Pancreas (tissue), 10 donors: Measurements from ENCODE around the gene GPC6. TPM values are rescaled to one million over a fixed set of nuclear protein-coding genes. Genes with fewer than 3 reads are reported as not detected.

Experiments
- ATAC-seq, 4 donors: fragments of 200-7000 bp; cut with Tn5 transposase; one replicate each; pipeline versions ENCODE4 v1.8.0 to v1.9.1; 2020; ENCODE audit warnings: mild to moderate bottlenecking in 4 of 4, moderate library complexity in 4 of 4
- DNase-seq, 6 donors: peaks; one replicate each; pipeline ENCODE4 v3.0.0-alpha.2; 2020
- FAIRE-seq: peaks from 2 replicates; lab custom pipeline; 2012; peaks lifted over from hg19 to GRCh38; lab: Jason Lieb, UNC
- H3K27ac ChIP-seq, 4 donors: fragments of 200-600 bp; sonication (generic); 1 replicate in 3 of 4; 2 replicates in 1 of 4; pipeline versions ENCODE4 v1.5.0 to v1.8.0; 2020
- H3K27me3 ChIP-seq, 4 donors: fragments of 200-600 bp; one replicate each; pipeline ENCODE4 v1.8.0; 2021
- H3K36me3 ChIP-seq, 3 donors: fragments of 200-600 bp; sonication (generic) in 1 of 3; one replicate each; pipeline versions ENCODE4 v1.5.0 to v1.8.0; 2020 to 2021
- H3K4me1 ChIP-seq, 3 donors: fragments of 200-600 bp; one replicate each; pipeline ENCODE4 v1.8.0; 2021
- H3K4me3 ChIP-seq, 4 donors: fragments of 200-600 bp; sonication (generic) in 2 of 4; one replicate each; pipeline versions ENCODE4 v1.5.0 to v1.8.0; 2020 to 2021
- H3K9me3 ChIP-seq, 4 donors: fragments of 200-600 bp; one replicate each; pipeline ENCODE4 v1.8.0; 2021
- CTCF ChIP-seq, 4 donors: fragments of 200-600 bp; sonication (generic) in 3 of 4; IDR thresholded peaks; one replicate each; pipeline versions ENCODE4 v1.5.0 to v1.8.0; 2021; ENCODE audit warnings: antibody characterized with exemption in 4 of 4
- WGBS, 2 donors: extraction: QIAGEN DNeasy Blood & Tissue Kit; methylation state at CpG; one replicate each; pipeline ENCODE4 v1.1.7; 2013; 5-methylcytosine and 5-hydroxymethylcytosine counted together
- intact Hi-C, 3 donors: fragments of 100-400 bp; cut with DNase I; formaldehyde crosslinking; loops; one replicate each; pipeline versions ENCODE4 v1.11.1 to v1.14.2; 2022
- polyA plus RNA-seq, 2 donors: library from polyadenylated mRNA; stranded (reverse); fragments of 200-250 nt; gene quantifications; one replicate each; pipeline ENCODE4 v1.2.3, GENCODE V29; 2013
- total RNA-seq, 6 donors: library from RNA; stranded (reverse); fragmentation: NEBNext Ultra II Directional in 4 of 6; extraction: Animal tissue kit (Norgen Biotek cat#: 25700) in 4 of 6; gene quantifications; one replicate each; pipeline versions ENCODE4 v1.2.1 to v1.2.4, GENCODE V29; 2021 to 2023
- donor health status: healthy with polysubstance abuse.
- donor health status: DM: no; HTN: no; CAD: no; lungs with moderate emphysema.
- donor health status: DM: no; HTN: no; CAD: no.
- donor health status: control.
- donor health status: control.
- donor health status: Bipolar disorder and iron deficiency.
- donor health status: DM: yes; HTN: yes; CAD: no.
- donor health status: DM: no; HTN: no; CAD: no.
- donor health status: DM: no; HTN: no; CAD: no.
- donor health status: DM: yes; HTN: yes; CAD: no.

Gene GPC6
- total and polyA plus RNA-seq, 8 donors: 0.23 to 3.3 (median 1.2) TPM

GRCh38 chr13:93740334-93740733 lies 513.7 kb downstream of the GPC6 start:
- 18 to 20% methylated on average over 1 of the region's 1 CpG for WGBS, 2 donors
- no peaks in the 10 kb centered on the region for H3K4me1 ChIP-seq
- no peak for FAIRE-seq
- H3K9me3 ChIP-seq: no peaks in the 10 kb centered on the region
- DNase-seq: no peak
- intact Hi-C loops: no loop called here
- no peak overlapping the region for H3K4me3 ChIP-seq
- ATAC-seq: no peak
- no peaks in the 10 kb centered on the region for H3K36me3 ChIP-seq
- no peak for TF ChIP-seq CTCF (IDR thresholded peaks at IDR 0.05)
- no peaks in the 10 kb centered on the region for H3K27me3 ChIP-seq
- H3K27ac ChIP-seq: no peak overlapping the region

GRCh38 chr13:93744033-93744432 lies 517.4 kb downstream of the GPC6 start:
- no peaks in the 10 kb centered on the region for H3K27me3 ChIP-seq
- intact Hi-C loops: no loop called here
- no peak overlapping the region for H3K4me3 ChIP-seq
- no peak overlapping the region for H3K27ac ChIP-seq
- H3K4me1 ChIP-seq: no peaks in the 10 kb centered on the region
- DNase-seq: no peak
- no peak for FAIRE-seq
- H3K9me3 ChIP-seq: no peaks in the 10 kb centered on the region
- WGBS, 2 donors: 87 to 93% methylated on average over 5 of the region's 5 CpGs
- no peaks in the 10 kb centered on the region for H3K36me3 ChIP-seq
- TF ChIP-seq CTCF (IDR thresholded peaks at IDR 0.05): no peak
- ATAC-seq: no peak

- no peaks in the 10 kb centered on the region for H3K9me3 ChIP-seq
- no peak for DNase-seq
- no peaks in the 10 kb centered on the region for H3K36me3 ChIP-seq
- WGBS, 2 donors: 68 to 81% methylated on average over 1 of the region's 1 CpG
- ATAC-seq: no peak
- H3K4me3 ChIP-seq: no peak overlapping the region
- intact Hi-C loops: no loop called here
- H3K27ac ChIP-seq: no peak overlapping the region
- no peak for TF ChIP-seq CTCF (IDR thresholded peaks at IDR 0.05)
- no peaks in the 10 kb centered on the region for H3K27me3 ChIP-seq
- no peaks in the 10 kb centered on the region for H3K4me1 ChIP-seq
- FAIRE-seq: no peak
These were observed 518.3 kb downstream of the GPC6 start for GRCh38 chr13:93744886-93745285.

- ATAC-seq (no peak), DNase-seq (no peak), FAIRE-seq (no peak)
- Histone ChIP-seq H3K4me3 (no peak overlapping the region), H3K36me3 (no peaks in the 10 kb centered on the region), H3K4me1 (no peaks in the 10 kb centered on the region), H3K27ac (no peak overlapping the region), H3K27me3 (no peaks in the 10 kb centered on the region), H3K9me3 (no peaks in the 10 kb centered on the region)
- no peak for TF ChIP-seq CTCF (IDR thresholded peaks at IDR 0.05)
- 48 to 56% methylated on average over 2 of the region's 2 CpGs for WGBS, 2 donors
- intact Hi-C loops: no loop called here
These were observed 519.3 kb downstream of the GPC6 start for GRCh38 chr13:93745884-93746283.

GRCh38 chr13:93746589-93746988 lies 520.0 kb downstream of the GPC6 start:
- WGBS, 2 donors: 85 to 94% methylated on average over 1 of the region's 1 CpG
- no peak for FAIRE-seq

More at GRCh38 chr13:93746589-93746988, 520.0 kb downstream of the GPC6 start:
- Histone ChIP-seq H3K4me1 (no peaks in the 10 kb centered on the region), H3K27me3 (no peaks in the 10 kb centered on the region), H3K36me3 (no peaks in the 10 kb centered on the region), H3K27ac (no peak overlapping the region), H3K9me3 (no peaks in the 10 kb centered on the region), H3K4me3 (no peak overlapping the region)
- no peak for ATAC-seq
- TF ChIP-seq CTCF (IDR thresholded peaks at IDR 0.05): no peak
- DNase-seq: no peak
- intact Hi-C loops: no loop called here
